Measurements from ENCODE around the gene ARHGAP26. TPM values are rescaled to one million over a fixed set of nuclear protein-coding genes. Genes with fewer than 3 reads are reported as not detected.

The ARHGAP26 gene
- polyA plus RNA-seq, 3 donors, result 26.5 to 56.8 (median 28.7) TPM

- no peak for DNase-seq
- WGBS (ENCODE audit: insufficient coverage), result no CpG with 5 or more reads among the region's 3 CpGs
- Histone ChIP-seq H3K9me3 (replicated peaks in 1 of 2; ENCODE audit: control insufficient read depth in 1 of 2, insufficient read depth in 1 of 2, low read length in 2 of 2) (no peaks in the 10 kb centered on the region), H2AFZ (ENCODE audit: insufficient read depth, low read depth, low read length, poor library complexity, severe bottlenecking) (no peak overlapping the region), H3K36me3 (replicated peaks in 1 of 2; ENCODE audit: control insufficient read depth in 1 of 2, insufficient read depth in 2 of 2, low read length in 2 of 2) (peaks cover 0 to 10% of the 10 kb centered on the region in 2 donors), H3K4me1 (ENCODE audit: control insufficient read depth in 1 of 2, insufficient read depth in 2 of 2, low read length in 2 of 2) (peaks cover 84 to 92% of the 10 kb centered on the region in 2 donors), H3K4me2 (replicated peaks; ENCODE audit: extremely low read depth, low read length, poor library complexity, severe bottlenecking) (peak overlapping the region; percentile 60), H4K20me1 (ENCODE audit: insufficient read depth, low read length) (no peaks in the 10 kb centered on the region), H3K4me3 (replicated peaks in 1 of 3; ENCODE audit: low read depth in 2 of 3, low read length in 3 of 3) (peak overlapping the region in 1 of 3 experiments; percentile 25), H3K27me3 (ENCODE audit: control insufficient read depth in 2 of 2, insufficient read depth in 2 of 2, low read length in 2 of 2) (no peaks in the 10 kb centered on the region), H3K27ac (ENCODE audit: low read depth in 1 of 2, low read length in 2 of 2) (peak overlapping the region; percentile 93 to 100), H3K79me2 (ENCODE audit: insufficient read depth, low read length) (peaks cover 60% of the 10 kb centered on the region), H3K9ac (ENCODE audit: insufficient read depth, low read length, poor library complexity, severe bottlenecking) (peak overlapping the region; percentile 79)
- no peak for TF ChIP-seq CTCF (IDR thresholded peaks at IDR 0.05)
- H3K4me3 Mint-ChIP-seq, result peak overlapping the region; percentile 16 to 78
- peak overlapping the region; percentile 97 to 99 (median 99) for H3K27ac Mint-ChIP-seq
- H3K4me1 Mint-ChIP-seq, result peaks cover 94% of the 10 kb centered on the region
- intact Hi-C loops (cut with micrococcal nuclease), result loop anchor here (5.0 to 10.0 kb wide), 5 partner anchors 48 to 402 kb away; partner anchors contain the start of gene NR3C1 (in 1 of the 2)
- no peaks in the 10 kb centered on the region for H3K9me3 Mint-ChIP-seq
- peaks cover 33 to 52% of the 10 kb centered on the region in 2 donors for H3K36me3 Mint-ChIP-seq
- H3K27me3 Mint-ChIP-seq (ENCODE audit: low read depth in 3 of 3), result no peaks in the 10 kb centered on the region
These were observed 233.1 kb downstream of the ARHGAP26 start for GRCh38 chr5:143003328-143003636.

DNA sequence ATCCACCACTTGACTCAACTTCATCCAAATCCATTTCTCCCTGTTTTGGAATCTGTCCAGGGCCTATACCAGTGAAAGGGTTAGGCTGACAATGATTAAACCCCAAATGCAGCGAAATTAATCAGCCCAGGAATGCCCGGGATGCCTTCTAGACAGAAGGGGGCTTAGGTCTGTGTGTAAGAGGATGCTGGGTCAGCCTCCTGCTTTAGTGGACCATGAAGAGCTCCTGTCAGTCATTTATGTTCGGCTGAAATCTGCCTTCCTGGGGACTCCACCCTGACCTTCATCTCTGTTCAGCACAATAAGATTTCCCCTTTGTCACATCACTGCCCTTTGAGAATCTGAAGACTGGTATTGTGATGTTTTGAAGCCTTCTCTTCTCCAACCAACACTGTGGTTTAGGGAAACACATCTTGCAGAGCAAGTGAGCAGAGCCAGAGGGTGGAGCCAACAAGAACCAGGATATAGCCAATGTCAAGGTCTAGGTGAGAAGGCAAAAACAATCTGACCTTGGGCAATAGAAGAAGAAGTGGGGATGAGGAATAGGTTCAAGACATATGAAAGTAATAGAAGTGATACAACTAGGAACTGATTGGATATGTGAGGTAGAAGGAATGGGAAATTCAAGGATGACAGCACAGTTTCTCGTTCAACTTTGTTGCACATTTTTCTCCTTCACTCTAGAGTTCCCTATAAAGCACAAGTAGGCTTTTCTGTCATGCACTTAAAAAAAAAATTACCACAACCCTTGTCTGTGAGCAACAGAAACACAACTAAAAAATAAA, 234.4 kb downstream of the ARHGAP26 start:
- Histone ChIP-seq H3K9ac (ENCODE audit: insufficient read depth, low read length, poor library complexity, severe bottlenecking) (peak overlapping the region; percentile 35), H3K36me3 (replicated peaks in 1 of 2; ENCODE audit: control insufficient read depth in 1 of 2, insufficient read depth in 2 of 2, low read length in 2 of 2) (peaks cover 0 to 6% of the 10 kb centered on the region in 2 donors), H3K27me3 (ENCODE audit: control insufficient read depth in 2 of 2, insufficient read depth in 2 of 2, low read length in 2 of 2) (no peaks in the 10 kb centered on the region), H3K4me1 (ENCODE audit: control insufficient read depth in 1 of 2, insufficient read depth in 2 of 2, low read length in 2 of 2) (peaks cover 86 to 91% of the 10 kb centered on the region in 2 donors), H3K9me3 (replicated peaks in 1 of 2; ENCODE audit: control insufficient read depth in 1 of 2, insufficient read depth in 1 of 2, low read length in 2 of 2) (no peaks in the 10 kb centered on the region), H3K4me3 (replicated peaks in 1 of 3; ENCODE audit: low read depth in 2 of 3, low read length in 3 of 3) (no peak overlapping the region), H3K27ac (ENCODE audit: low read depth in 1 of 2, low read length in 2 of 2) (peak overlapping the region; percentile 57 to 100), H3K79me2 (ENCODE audit: insufficient read depth, low read length) (peaks cover 49% of the 10 kb centered on the region), H2AFZ (ENCODE audit: insufficient read depth, low read depth, low read length, poor library complexity, severe bottlenecking) (no peak overlapping the region), H4K20me1 (ENCODE audit: insufficient read depth, low read length) (no peaks in the 10 kb centered on the region), H3K4me2 (replicated peaks; ENCODE audit: extremely low read depth, low read length, poor library complexity, severe bottlenecking) (no peak overlapping the region)
- Mint-ChIP-seq H3K27ac (peak overlapping the region; percentile 97 to 99 (median 99)), H3K36me3 (peaks cover 24 to 41% of the 10 kb centered on the region in 2 donors), H3K27me3 (ENCODE audit: low read depth in 3 of 3) (no peaks in the 10 kb centered on the region), H3K4me3 (peak overlapping the region in 1 of 2 donors; percentile 12), H3K4me1 (peaks cover 94% of the 10 kb centered on the region), H3K9me3 (no peaks in the 10 kb centered on the region)
- intact Hi-C loops (cut with micrococcal nuclease), result loop anchor here (5.0 to 10.0 kb wide), 6 partner anchors 32 to 400 kb away; partner anchors contain the start of gene NR3C1 (in 1 of the 2)
- peak; percentile 28 to 76 (median 66) for DNase-seq
- no CpG with 5 or more reads among the region's 4 CpGs for WGBS (ENCODE audit: insufficient coverage)
- TF ChIP-seq CTCF (IDR thresholded peaks at IDR 0.05), result no peak
